Muscle layer of duodenum (tissue), 2 donors: Measurements from ENCODE around the gene FOXP1.
A peak's percentile ranks its signal among the peaks of the same experiment; 100 is the strongest.

Experiments
- H3K27ac ChIP-seq: one replicate; pipeline ENCODE4 v1.7.0; 2013; ENCODE audit warnings: mild to moderate bottlenecking, low read length
- H3K27me3 ChIP-seq: one replicate; pipeline ENCODE4 v1.7.0; 2013; ENCODE audit warnings: low read depth, mild to moderate bottlenecking, control low read depth, low read length
- H3K36me3 ChIP-seq, 2 donors: one replicate each; pipeline ENCODE4 v1.7.0; 2013; ENCODE audit warnings: low read length in 2 of 2, control low read depth in 1 of 2, mild to moderate bottlenecking in 1 of 2; ENCODE audit not compliant: insufficient read depth in 2 of 2, control insufficient read depth in 1 of 2
- H3K4me1 ChIP-seq, 2 donors: one replicate each; pipeline ENCODE4 v1.7.0; 2013; ENCODE audit warnings: low read length in 2 of 2, mild to moderate bottlenecking in 2 of 2, control low read depth in 1 of 2, moderate library complexity in 1 of 2; ENCODE audit not compliant: insufficient read depth in 2 of 2, control insufficient read depth in 1 of 2
- H3K4me3 ChIP-seq, 2 donors: one replicate each; pipeline ENCODE4 v1.7.0; 2013; ENCODE audit warnings: low read length in 2 of 2, low read depth in 1 of 2, mild to moderate bottlenecking in 1 of 2
- H3K9me3 ChIP-seq, 2 donors: one replicate each; pipeline ENCODE4 v1.7.0; 2013; ENCODE audit warnings: low read length in 2 of 2, control low read depth in 1 of 2, mild to moderate bottlenecking in 1 of 2; ENCODE audit not compliant: control insufficient read depth in 1 of 2
- donor health status: healthy.

The FOXP1 gene

GRCh38 chr3:71047616-71048531 lies 535.7 kb downstream of the FOXP1 start:
- Histone ChIP-seq H3K36me3 (peaks cover 11 to 54% of the 10 kb centered on the region in 2 donors), H3K4me3 (no peak overlapping the region), H3K27ac (peak overlapping the region; percentile 67), H3K4me1 (peaks cover 18 to 75% of the 10 kb centered on the region in 2 donors), H3K27me3 (no peaks in the 10 kb centered on the region), H3K9me3 (no peaks in the 10 kb centered on the region)

GRCh38 chr3:71046791-71047190 lies 536.7 kb downstream of the FOXP1 start:
- Histone ChIP-seq H3K27me3 (no peaks in the 10 kb centered on the region), H3K4me1 (peaks cover 15 to 68% of the 10 kb centered on the region in 2 donors), H3K9me3 (no peaks in the 10 kb centered on the region), H3K27ac (no peak overlapping the region), H3K4me3 (peak overlapping the region in 1 of 2 donors; percentile 2), H3K36me3 (peaks cover 6 to 52% of the 10 kb centered on the region in 2 donors)

GRCh38 chr3:71045917-71046282 lies 537.6 kb downstream of the FOXP1 start:
- Histone ChIP-seq H3K4me1 (peaks cover 14 to 67% of the 10 kb centered on the region in 2 donors), H3K9me3 (no peaks in the 10 kb centered on the region), H3K4me3 (no peak overlapping the region), H3K36me3 (peaks cover 8 to 50% of the 10 kb centered on the region in 2 donors), H3K27me3 (no peaks in the 10 kb centered on the region), H3K27ac (no peak overlapping the region)

- Histone ChIP-seq H3K27me3 (no peaks in the 10 kb centered on the region), H3K27ac (no peak overlapping the region), H3K36me3 (peaks cover 12 to 56% of the 10 kb centered on the region in 2 donors), H3K9me3 (no peaks in the 10 kb centered on the region), H3K4me3 (no peak overlapping the region), H3K4me1 (peaks cover 9 to 67% of the 10 kb centered on the region in 2 donors)
Observed at GRCh38 chr3:71045212-71045916, 538.2 kb downstream of the FOXP1 start.

- no peaks in the 10 kb centered on the region for H3K9me3 ChIP-seq
- H3K4me1 ChIP-seq: peaks cover 0 to 57% of the 10 kb centered on the region in 2 donors
- no peak overlapping the region for H3K27ac ChIP-seq
- no peak overlapping the region for H3K4me3 ChIP-seq
- peaks cover 13 to 61% of the 10 kb centered on the region in 2 donors for H3K36me3 ChIP-seq
- H3K27me3 ChIP-seq: no peaks in the 10 kb centered on the region
Observed at GRCh38 chr3:71042759-71043158, 540.8 kb downstream of the FOXP1 start.

- Histone ChIP-seq H3K27ac (no peak overlapping the region), H3K4me3 (no peak overlapping the region), H3K27me3 (no peaks in the 10 kb centered on the region), H3K4me1 (peaks cover 3 to 52% of the 10 kb centered on the region in 2 donors), H3K9me3 (no peaks in the 10 kb centered on the region), H3K36me3 (peaks cover 13 to 64% of the 10 kb centered on the region in 2 donors)
Observed at GRCh38 chr3:71041371-71041770, 542.2 kb downstream of the FOXP1 start.

- Histone ChIP-seq H3K36me3 (peaks cover 13 to 53% of the 10 kb centered on the region in 2 donors), H3K27me3 (no peaks in the 10 kb centered on the region), H3K4me1 (peaks cover 3 to 41% of the 10 kb centered on the region in 2 donors), H3K4me3 (no peak overlapping the region), H3K27ac (no peak overlapping the region), H3K9me3 (no peaks in the 10 kb centered on the region)
Observed at GRCh38 chr3:71039332-71039731, 544.2 kb downstream of the FOXP1 start.

- peaks cover 13 to 46% of the 10 kb centered on the region in 2 donors for H3K36me3 ChIP-seq
- H3K27ac ChIP-seq: no peak overlapping the region
- H3K27me3 ChIP-seq: no peaks in the 10 kb centered on the region
- H3K4me1 ChIP-seq: peaks cover 3 to 56% of the 10 kb centered on the region in 2 donors
- no peaks in the 10 kb centered on the region for H3K9me3 ChIP-seq
- no peak overlapping the region for H3K4me3 ChIP-seq
Observed at GRCh38 chr3:71037775-71038174, 545.8 kb downstream of the FOXP1 start.

- H3K36me3 ChIP-seq: peaks cover 7 to 33% of the 10 kb centered on the region in 2 donors
- peaks cover 12 to 62% of the 10 kb centered on the region in 2 donors for H3K4me1 ChIP-seq
- no peaks in the 10 kb centered on the region for H3K27me3 ChIP-seq
- H3K4me3 ChIP-seq: no peak overlapping the region
- no peak overlapping the region for H3K27ac ChIP-seq
- H3K9me3 ChIP-seq: no peaks in the 10 kb centered on the region
Observed at GRCh38 chr3:71035886-71036285, 547.6 kb downstream of the FOXP1 start.

GRCh38 chr3:71035314-71035713 lies 548.2 kb downstream of the FOXP1 start:
- H3K27ac ChIP-seq: no peak overlapping the region
- H3K4me1 ChIP-seq: peaks cover 12 to 65% of the 10 kb centered on the region in 2 donors
- H3K36me3 ChIP-seq: peaks cover under 1 to 27% of the 10 kb centered on the region in 2 donors
- no peaks in the 10 kb centered on the region for H3K27me3 ChIP-seq
- no peaks in the 10 kb centered on the region for H3K9me3 ChIP-seq
- no peak overlapping the region for H3K4me3 ChIP-seq

- H3K27ac ChIP-seq: no peak overlapping the region
- no peaks in the 10 kb centered on the region for H3K27me3 ChIP-seq
- no peaks in the 10 kb centered on the region for H3K9me3 ChIP-seq
Observed at GRCh38 chr3:71033681-71034220, 549.8 kb downstream of the FOXP1 start.

More at GRCh38 chr3:71033681-71034220, 549.8 kb downstream of the FOXP1 start:
- H3K4me1 ChIP-seq: peaks cover 12 to 58% of the 10 kb centered on the region in 2 donors
- H3K4me3 ChIP-seq: no peak overlapping the region
- peaks cover 0 to 23% of the 10 kb centered on the region in 2 donors for H3K36me3 ChIP-seq
